Esophagus muscularis mucosa (tissue), 4 donors: ENCODE data around the gene TFCP2. TPM values are rescaled to one million over a fixed set of nuclear protein-coding genes. Genes with fewer than 3 reads are reported as not detected.
A peak's percentile ranks its signal among the peaks of the same experiment; 100 is the strongest.

Source experiments
- DNase-seq: peaks from one replicate; pipeline ENCODE4 v3.0.0-alpha.2; 2017; ENCODE audit errors: extremely low spot score
- H3K27ac ChIP-seq, 4 donors: fragments of 200-600 bp; sonication (generic); replicated peaks in 1 of 4; 1 replicate in 3 of 4; 2 replicates in 1 of 4; pipeline ENCODE4 v1.5.1; 2016 to 2019; ENCODE audit warnings: mild to moderate bottlenecking in 1 of 4
- H3K27me3 ChIP-seq, 4 donors: fragments of 200-600 bp; sonication (generic); one replicate each; pipeline versions ENCODE4 v1.5.1 to v1.6.0; 2016 to 2019
- H3K36me3 ChIP-seq, 4 donors: fragments of 200-600 bp; sonication (generic); one replicate each; pipeline ENCODE4 v1.5.1; 2016 to 2019
- H3K4me1 ChIP-seq, 4 donors: fragments of 200-600 bp; sonication (generic); one replicate each; pipeline ENCODE4 v1.5.1; 2016 to 2019
- H3K4me3 ChIP-seq, 4 donors: fragments of 200-600 bp; sonication (generic); 1 replicate in 2 of 4; 2 replicates in 2 of 4; pipeline ENCODE4 v1.5.1; 2016 to 2019; ENCODE audit warnings: mild to moderate bottlenecking in 4 of 4, moderate library complexity in 1 of 4
- H3K9me3 ChIP-seq, 4 donors: fragments of 200-600 bp; sonication (generic); 1 replicate in 3 of 4; 2 replicates in 1 of 4; pipeline ENCODE4 v1.5.1; 2016 to 2019
- CTCF ChIP-seq, 3 experiments: fragments of 200-600 bp in 2 of 3; fragments of 450-650 bp in 1 of 3; sonication (generic) in 2 of 3; IDR thresholded peaks; one replicate each; pipeline ENCODE4 v1.5.1; 2017 to 2019; ENCODE audit warnings: antibody characterized with exemption in 3 of 3, mild to moderate bottlenecking in 2 of 3, moderate library complexity in 1 of 3
- EP300 ChIP-seq: sonication (generic); formaldehyde crosslinking; IDR thresholded peaks from one replicate; pipeline ENCODE4 v1.6.1; 2017; ENCODE audit warnings: antibody characterized with exemption
- POLR2A ChIP-seq: fragments of 450-650 bp; IDR thresholded peaks from one replicate; pipeline ENCODE4 v1.6.1; 2017; ENCODE audit warnings: antibody characterized with exemption, moderate library complexity, mild to moderate bottlenecking, low read depth
- POLR2AphosphoS5 ChIP-seq, 2 donors: sonication (generic); formaldehyde crosslinking; IDR thresholded peaks; one replicate each; pipeline ENCODE4 v1.6.1; 2017; ENCODE audit warnings: antibody characterized with exemption in 2 of 2
- WGBS: methylation state at CpG from one replicate; pipeline ENCODE4 v1.1.5; 2018; 5-methylcytosine and 5-hydroxymethylcytosine counted together
- intact Hi-C: fragments of 100-400 bp; cut with DNase I; formaldehyde crosslinking; loops from one replicate; pipeline ENCODE4 v1.15.1; 2023
- small RNA-seq, 3 donors: library from RNA; depleted of rRNA; stranded (forward); fragments of <200 nt; gene quantifications; one replicate each; pipeline ENCODE3, GENCODE V24; 2016
- total RNA-seq, 4 donors: library from RNA; depleted of rRNA; stranded (reverse); fragments of >200 nt; gene quantifications; one replicate each; pipeline versions ENCODE4 v1.1.0 to v1.2.1, GENCODE V29; 2016

The TFCP2 gene
- total RNA-seq, 4 donors from 2014 or later = 11.3 to 16.2 (median 15.2) TPM

GRCh38 chr12:51048661-51049251, 124.2 kb downstream of the TFCP2 start:
- Histone ChIP-seq H3K27me3 (no peaks in the 10 kb centered on the region), H3K27ac (peak overlapping the region; percentile 91 to 97 (median 93)), H3K4me3 (peak overlapping the region; percentile 64 to 78 (median 76)), H3K36me3 (peaks cover 13 to 38% (median 18%) of the 10 kb centered on the region in 4 donors), H3K9me3 (no peaks in the 10 kb centered on the region), H3K4me1 (peaks cover 18 to 30% (median 26%) of the 10 kb centered on the region in 4 donors)
- no peak for TF ChIP-seq POLR2AphosphoS5 (IDR thresholded peaks at IDR 0.05)
- no peak for TF ChIP-seq POLR2A
- TF ChIP-seq EP300 = no peak
- no peak for TF ChIP-seq CTCF (IDR thresholded peaks at IDR 0.05)
- intact Hi-C loops = loop anchor here (5.0 kb wide), 1 partner anchor 189 kb away; the partner anchor contains the start of gene DAZAP2
- 33% methylated on average over 14 of the region's 14 CpGs for WGBS
- no peak for DNase-seq

GRCh38 chr12:51047655-51048540, 125.0 kb downstream of the TFCP2 start, which contains the start of gene LETMD1:
LETMD1 (plus strand) TSS chr12:51048327; CDS start chr12:51048357, 30 bp downstream.
- H3K36me3 ChIP-seq = peaks cover 6 to 29% (median 10%) of the 10 kb centered on the region in 4 donors
- DNase-seq = peak; percentile 98
- peak within 1 kb of the TSS; percentile 64 to 78 (median 76) for H3K4me3 ChIP-seq
- TF ChIP-seq POLR2A (peak; percentile 28), CTCF (IDR thresholded peaks at IDR 0.05) (peak; percentile 93 to 95 (median 94)), POLR2AphosphoS5 (IDR thresholded peaks at IDR 0.05) (peak; percentile 88 to 92), EP300 (no peak)
- H3K9me3 ChIP-seq = no peaks in the 10 kb centered on the region
- 3% methylated on average over 42 of the region's 51 CpGs for WGBS
- intact Hi-C loops = loop anchor here (2.0 to 5.0 kb wide), 2 partner anchors 35 to 189 kb away; partner anchors contain the start of genes CSRNP2 and DAZAP2
- H3K27ac ChIP-seq = peak within 1 kb of the TSS; percentile 91 to 97 (median 93)
- H3K27me3 ChIP-seq = no peaks in the 10 kb centered on the region
- H3K4me1 ChIP-seq = peaks cover 18 to 30% (median 26%) of the 10 kb centered on the region in 4 donors

Small RNA genes within 50 kb of the gene (small RNA-seq; reads per million reads assigned to genes)
- gene RF00019 = 0 reads per million in 3 donors
- gene RNU6-199P = 0 reads per million in 3 donors

Other genes with a start within 250 kb of the TFCP2 start
- gene HIGD1C, start 220.6 kb downstream of the TFCP2 start, total RNA-seq = not detected
- 10 to 100 TPM; 29.7 to 33.0 (median 31.7) TPM for gene SLC11A2, start 146.8 kb downstream of the TFCP2 start, total RNA-seq
- gene LETMD1, start 124.8 kb downstream of the TFCP2 start, total RNA-seq = 10 to 100 TPM; 35.6 to 43.2 (median 42.1) TPM
- gene CSRNP2, start 89.5 kb downstream of the TFCP2 start, total RNA-seq = 10 to 100 TPM; 20.3 to 31.5 (median 25.5) TPM
- 10 to 100 TPM; 13.3 to 27.2 (median 16.9) TPM for gene POU6F1, start 44.9 kb upstream of the TFCP2 start, total RNA-seq
- gene DAZAP2, start 65.7 kb upstream of the TFCP2 start, total RNA-seq = 100 to 1,000 TPM; 247 to 451 (median 356) TPM
- gene SMAGP, start 97.3 kb upstream of the TFCP2 start, total RNA-seq = 1 to 10 TPM; 1.2 to 5.2 (median 4.0) TPM
- gene BIN2, start 151.0 kb upstream of the TFCP2 start, total RNA-seq = 1 to 10 TPM; 1.7 to 8.3 (median 2.9) TPM
- not detected for gene CELA1, start 173.5 kb upstream of the TFCP2 start, total RNA-seq
- 1 to 10 TPM; 1.4 to 5.8 (median 3.1) TPM for gene GALNT6, start 218.3 kb upstream of the TFCP2 start, total RNA-seq